ENCODE data around the gene JUNB. TPM values are rescaled to one million over a fixed set of nuclear protein-coding genes. Genes with fewer than 3 reads are reported as not detected.

Gene JUNB
- total and polyA plus RNA-seq, 10 of the 15 experiments (the other 5 are each of a cell fraction or from before 2014, with no cell fraction given) = 0.55 to 144 (median 68.3) TPM

DNA sequence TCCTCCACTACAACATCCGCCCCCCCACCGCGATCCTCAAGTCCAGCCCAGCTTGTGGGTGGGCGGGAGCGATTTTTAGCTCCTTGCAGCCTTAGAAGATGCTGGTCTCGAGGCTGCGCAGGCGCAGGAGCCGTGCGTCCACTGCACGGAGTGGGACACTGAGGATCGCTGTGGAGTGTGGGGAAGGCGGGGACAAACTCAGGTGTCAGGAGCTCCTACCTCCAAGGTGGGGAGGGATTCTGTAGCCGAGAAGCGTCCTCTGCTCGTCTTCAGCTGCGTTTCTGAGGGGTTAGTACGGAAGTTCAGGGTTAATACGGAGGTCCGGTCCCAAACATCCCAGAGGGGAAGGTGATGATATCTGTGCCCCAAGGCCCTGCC lies 43.3 kb downstream of the JUNB start, which contains the start of gene RTBDN:
Gene RTBDN (minus strand): TSS at position 14 of the 378 bp plus-strand sequence. CDS start 4,600 bp downstream, outside the sequence.
- no peak for FAIRE-seq
- Histone ChIP-seq H2AFZ (ENCODE audit: control insufficient read depth, low read depth, low read length) (no peak within 1 kb of the TSS; the same call in 1 of the 2 replicates), H3K36me3 (ENCODE audit: control insufficient read depth in 2 of 2, insufficient read depth in 2 of 2, low read length in 1 of 2) (no peaks in the 10 kb centered on the region)

DNA sequence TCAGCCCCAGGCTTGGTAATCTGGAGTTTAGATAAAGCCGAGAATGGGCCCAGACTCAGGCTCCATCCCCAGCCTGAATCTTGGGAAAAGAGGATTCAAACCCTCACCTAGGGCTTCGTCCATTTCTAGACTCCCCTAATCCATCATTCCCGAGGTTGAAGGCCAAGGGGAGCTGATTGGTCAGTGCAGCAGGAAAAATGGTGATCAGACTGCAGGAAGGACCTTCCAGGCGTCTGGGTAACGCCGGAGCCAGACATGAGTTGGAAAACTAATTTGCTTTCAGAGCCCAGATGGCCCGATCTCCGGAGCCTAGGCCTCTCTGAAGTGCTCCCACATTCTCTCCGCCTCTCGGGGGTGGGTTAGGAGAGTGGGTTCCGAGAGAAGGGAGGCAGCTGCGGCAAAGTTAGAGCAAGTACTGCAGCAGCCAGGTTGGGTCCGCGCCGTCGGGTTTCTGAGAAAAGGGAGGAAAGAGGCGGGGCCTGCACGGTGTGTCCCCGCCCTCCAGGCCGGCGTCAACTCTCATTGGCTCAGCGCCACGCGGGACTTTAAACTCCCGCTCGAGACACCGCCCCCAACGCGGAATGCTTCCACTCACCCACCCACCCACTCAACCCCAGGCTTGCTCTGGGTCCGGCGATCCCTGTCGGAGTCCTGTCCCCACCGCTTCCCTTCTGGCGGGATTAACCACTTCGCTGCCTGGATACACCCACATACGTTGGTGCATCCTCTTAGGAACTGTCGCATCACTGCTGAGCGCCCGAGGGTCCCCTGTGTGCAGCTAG lies 43.9 kb downstream of the JUNB start:
- H3K9ac ChIP-seq (ENCODE audit: control insufficient read depth, insufficient read depth, low read length) = no peak overlapping the region
- BruUV-seq (replicated peaks) = no TSS peak
- H2AFZ ChIP-seq (ENCODE audit: control insufficient read depth, low read depth, low read length) = no peak overlapping the region
- intact Hi-C loops (cut with micrococcal nuclease; ENCODE audit: unreplicated experiment) (no loop called here), in situ Hi-C loops (cut with MboI) (no loop called here)
- peak; percentile 26; the same call in 2 of the 3 replicates for ATAC-seq
- 0 out of 2 replicates have a peak overlapping the region, but pooled peaks have one; percentile 17 for H3K4me2 ChIP-seq (ENCODE audit: control insufficient read depth, insufficient read depth)
- RAD21 ChIA-PET (ENCODE audit: unreplicated experiment) = interaction anchor here (0.7 kb wide), 1 partner anchor 12 kb away, joined by 4 read pairs; no protein-coding TSS in a partner anchor
- SMC1A ChIA-PET (ENCODE audit: uncharacterized antibody, unreplicated experiment) = interaction anchor here (0.5 kb wide), 1 partner anchor 1310 kb away, joined by 3 read pairs; no protein-coding TSS in a partner anchor
- no peaks in the 10 kb centered on the region for H3K79me2 ChIP-seq (ENCODE audit: control insufficient read depth, insufficient read depth, low read length)
- peaks cover 4% of the 10 kb centered on the region; the same call in 1 of the 2 replicates for H3K4me1 ChIP-seq (ENCODE audit: control insufficient read depth, insufficient read depth, low read length)
- H3K27me3 ChIP-seq (replicated peaks in 1 of 2; ENCODE audit: control insufficient read depth in 2 of 2, insufficient read depth in 2 of 2, low read length in 1 of 2) = peaks cover 10 to 43% of the 10 kb centered on the region in 2 experiments
- no peak overlapping the region for H3K27ac ChIP-seq (ENCODE audit: control insufficient read depth, insufficient read depth)
- H3K9me3 ChIP-seq (replicated peaks; ENCODE audit: control insufficient read depth, insufficient read depth, low read length) = no peaks in the 10 kb centered on the region; the same call in none of the 3 replicates
- no peaks in the 10 kb centered on the region for H3K36me3 ChIP-seq (ENCODE audit: control insufficient read depth in 2 of 2, insufficient read depth in 2 of 2, low read length in 1 of 2)
- TF ChIP-seq NFYB (IDR thresholded peaks at IDR 0.05; ENCODE audit: insufficient read depth, low read depth, low read length) (peak; percentile 45; the same call in 1 of the 2 replicates), EZH2 (IDR thresholded peaks at IDR 0.05; ENCODE audit: borderline replicate concordance, control insufficient read depth, low read depth, low read length) (no peak), NR2C2 (IDR thresholded peaks at IDR 0.05; ENCODE audit: borderline replicate concordance, control insufficient read depth, insufficient read length, low read depth) (no peak), SUZ12 (IDR thresholded peaks at IDR 0.05; ENCODE audit: unreplicated experiment) (peak; percentile 24)
- TF ChIP-seq, protein P1, sequence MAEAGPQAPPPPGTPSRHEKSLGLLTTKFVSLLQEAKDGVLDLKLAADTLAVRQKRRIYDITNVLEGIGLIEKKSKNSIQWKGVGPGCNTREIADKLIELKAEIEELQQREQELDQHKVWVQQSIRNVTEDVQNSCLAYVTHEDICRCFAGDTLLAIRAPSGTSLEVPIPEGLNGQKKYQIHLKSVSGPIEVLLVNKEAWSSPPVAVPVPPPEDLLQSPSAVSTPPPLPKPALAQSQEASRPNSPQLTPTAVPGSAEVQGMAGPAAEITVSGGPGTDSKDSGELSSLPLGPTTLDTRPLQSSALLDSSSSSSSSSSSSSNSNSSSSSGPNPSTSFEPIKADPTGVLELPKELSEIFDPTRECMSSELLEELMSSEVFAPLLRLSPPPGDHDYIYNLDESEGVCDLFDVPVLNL (IDR thresholded peaks at IDR 0.05; ENCODE audit: low read depth, low read length) = peak; percentile 51; the same call in 1 of the 2 replicates
- CTCF ChIA-PET = interaction anchor here (1.1 to 2.1 kb wide), 5 partner anchors 12 to 130 kb away, joined by 3 to 4 read pairs (median 4); no protein-coding TSS in a partner anchor
- H3K4me3 ChIP-seq = no peak overlapping the region
- no peaks in the 10 kb centered on the region; the same call in 1 of the 2 replicates for H4K20me1 ChIP-seq (ENCODE audit: control insufficient read depth, insufficient read depth)
- FAIRE-seq = no peak
- DNase-seq (ENCODE audit: low read depth, low spot score) = no peak
- 16% methylated on average over 28 of the region's 39 CpGs for WGBS (ENCODE audit: insufficient coverage, insufficient replicate concordance, low lambda C conversion rate, missing lambda C conversion rate)
- POLR2A ChIA-PET = interaction anchor here (0.6 kb wide), 1 partner anchor 342 kb away, joined by 3 read pairs; no protein-coding TSS in a partner anchor

More for the DNA sequence above, 43.3 kb downstream of the JUNB start, which contains the start of gene RTBDN:
- H3K4me2 ChIP-seq (ENCODE audit: control insufficient read depth, insufficient read depth) = peak within 1 kb of the TSS; percentile 86
- peak within 1 kb of the TSS; percentile 41; the same call in 1 of the 2 replicates for H3K4me3 ChIP-seq
- no peaks in the 10 kb centered on the region; the same call in 1 of the 2 replicates for H4K20me1 ChIP-seq (ENCODE audit: control insufficient read depth, insufficient read depth)
- ChIA-PET POLR2A (no interaction called here), CTCF (interaction anchor here (0.8 to 2.1 kb wide), 6 partner anchors 12 to 131 kb away, joined by 3 to 4 read pairs (median 4); no protein-coding TSS in a partner anchor), RAD21 (ENCODE audit: unreplicated experiment) (interaction anchor here (0.7 kb wide), 1 partner anchor 12 kb away, joined by 4 read pairs; no protein-coding TSS in a partner anchor), SMC1A (ENCODE audit: uncharacterized antibody, unreplicated experiment) (interaction anchor here (0.5 kb wide), 1 partner anchor 1310 kb away, joined by 3 read pairs; no protein-coding TSS in a partner anchor)
- H3K27me3 ChIP-seq (replicated peaks in 1 of 2; ENCODE audit: control insufficient read depth in 2 of 2, insufficient read depth in 2 of 2, low read length in 1 of 2) = peaks cover 10 to 41% of the 10 kb centered on the region in 2 experiments
- no peak within 1 kb of the TSS for H3K9ac ChIP-seq (ENCODE audit: control insufficient read depth, insufficient read depth, low read length)
- no TSS peak for BruUV-seq (replicated peaks)
- intact Hi-C loops (cut with micrococcal nuclease; ENCODE audit: unreplicated experiment) = no loop called here
- in situ Hi-C loops (cut with MboI) = no loop called here
- TF ChIP-seq IRF4 (IDR thresholded peaks at IDR 0.05; ENCODE audit: low read depth, low read length) (no peak), HCFC1 (IDR thresholded peaks at IDR 0.05; ENCODE audit: low read length) (no peak), ESRRA (IDR thresholded peaks at IDR 0.05; ENCODE audit: low read length) (no peak), MYB (IDR thresholded peaks at IDR 0.05; ENCODE audit: borderline replicate concordance, low read depth, low read length) (no peak), NBN (IDR thresholded peaks at IDR 0.05) (no peak), ZBED1 (IDR thresholded peaks at IDR 0.05; ENCODE audit: borderline replicate concordance) (no peak), SPI1 (IDR thresholded peaks at IDR 0.05; ENCODE audit: borderline replicate concordance, insufficient read depth, low read depth, low read length) (no peak), NRF1 (conservative IDR thresholded peaks at IDR 0.05; ENCODE audit: low read depth, low read length) (0 out of 2 replicates have a peak, but pooled peaks have one; percentile 1)
- H3K27ac ChIP-seq (ENCODE audit: control insufficient read depth, insufficient read depth) = no peak within 1 kb of the TSS
- H3K4me1 ChIP-seq (ENCODE audit: control insufficient read depth, insufficient read depth, low read length) = peaks cover 4% of the 10 kb centered on the region; the same call in 1 of the 2 replicates
- H3K9me3 ChIP-seq (replicated peaks; ENCODE audit: control insufficient read depth, insufficient read depth, low read length) = no peaks in the 10 kb centered on the region; the same call in none of the 3 replicates
- ATAC-seq (no peak), DNase-seq (ENCODE audit: low read depth, low spot score) (no peak)
- no peaks in the 10 kb centered on the region for H3K79me2 ChIP-seq (ENCODE audit: control insufficient read depth, insufficient read depth, low read length)
- 11% methylated on average over 20 of the region's 20 CpGs for WGBS (ENCODE audit: insufficient coverage, insufficient replicate concordance, low lambda C conversion rate, missing lambda C conversion rate)

All from GM12878 (cell line).